DND-41 (cell line): ENCODE data around the gene FCGBP.
A peak's percentile ranks its signal among the peaks of the same experiment; 100 is the strongest.

Source experiments
- ATAC-seq: fragments of 200-7000 bp; cut with Tn5 transposase; 3 replicates; pipeline ENCODE4 v1.9.1; 2021; ENCODE audit warnings: low read depth; ENCODE audit not compliant: insufficient read depth
- DNase-seq: peaks from one replicate; pipeline ENCODE4 v3.0.0-alpha.2; 2020
- H2AFZ ChIP-seq: 2 replicates; pipeline ENCODE4 v1.6.0; 2012; ENCODE audit warnings: low read depth, low read length
- H3K27ac ChIP-seq: 2 replicates; pipeline ENCODE4 v1.5.1; 2012; ENCODE audit warnings: low read length, inconsistent platforms
- H3K27me3 ChIP-seq: fragments of 200-600 bp; sonication (generic); 2 replicates; pipeline ENCODE4 v1.6.0; 2012; ENCODE audit warnings: low read length, mild to moderate bottlenecking, inconsistent platforms; ENCODE audit not compliant: insufficient read depth, poor library complexity
- H3K36me3 ChIP-seq: 2 replicates; pipeline ENCODE4 v1.5.1; 2012; ENCODE audit warnings: low read length, inconsistent platforms; ENCODE audit not compliant: insufficient read depth
- H3K4me1 ChIP-seq: 2 replicates; pipeline ENCODE4 v1.5.1; 2012; ENCODE audit warnings: mild to moderate bottlenecking, low read length; ENCODE audit not compliant: insufficient read depth
- H3K4me2 ChIP-seq: 2 replicates; pipeline ENCODE4 v1.6.0; 2012; ENCODE audit warnings: mild to moderate bottlenecking, moderate library complexity, low read length, inconsistent platforms; ENCODE audit not compliant: insufficient read depth
- H3K4me3 ChIP-seq, 2 experiments: fragments of 200-600 bp in 1 of 2; shearing (Covaris generic) in 1 of 2; 2 replicates each; pipeline ENCODE4 v1.5.1; 2012 to 2016; ENCODE audit warnings: inconsistent platforms in 2 of 2, low read length in 2 of 2, mild to moderate bottlenecking in 2 of 2, low read depth in 1 of 2, moderate library complexity in 1 of 2
- H3K79me2 ChIP-seq: 2 replicates; pipeline ENCODE4 v1.6.0; 2012; ENCODE audit warnings: low read length, inconsistent platforms; ENCODE audit not compliant: insufficient read depth
- H3K9ac ChIP-seq: 2 replicates; pipeline ENCODE4 v1.6.0; 2012; ENCODE audit warnings: low read depth, mild to moderate bottlenecking, inconsistent platforms, low read length, moderate library complexity
- H3K9me3 ChIP-seq: 2 replicates; pipeline ENCODE4 v1.5.1; 2012; ENCODE audit warnings: low read length, moderate library complexity, mild to moderate bottlenecking, inconsistent platforms; ENCODE audit not compliant: insufficient read depth, severe bottlenecking
- H4K20me1 ChIP-seq: 2 replicates; pipeline ENCODE4 v1.6.0; 2012; ENCODE audit warnings: low read length; ENCODE audit not compliant: insufficient read depth
- CTCF ChIP-seq: IDR thresholded peaks from 2 replicates; pipeline ENCODE4 v1.5.1; 2012; ENCODE audit warnings: borderline replicate concordance, low read length, moderate library complexity, mild to moderate bottlenecking; ENCODE audit not compliant: poor library complexity, severe bottlenecking; ENCODE audit errors: extremely low read depth
- EZH2 ChIP-seq: IDR thresholded peaks from 3 replicates; pipeline ENCODE4 v1.6.1; 2012; ENCODE audit warnings: borderline replicate concordance, low read depth, mild to moderate bottlenecking, moderate library complexity, low read length, inconsistent platforms; ENCODE audit not compliant: severe bottlenecking

FCGBP gene

GRCh38 chr19:39951065-39951650, 16.7 kb upstream of the FCGBP start:
- ATAC-seq, result no peak
- H3K4me2 ChIP-seq, result no peak overlapping the region
- peak overlapping the region; percentile 82 for H3K27ac ChIP-seq
- peaks cover 43% of the 10 kb centered on the region for H3K4me1 ChIP-seq
- no peaks in the 10 kb centered on the region for H4K20me1 ChIP-seq
- no peaks in the 10 kb centered on the region for H3K79me2 ChIP-seq
- no peak overlapping the region for H3K9ac ChIP-seq
- H3K36me3 ChIP-seq, result no peaks in the 10 kb centered on the region
- no peaks in the 10 kb centered on the region for H3K9me3 ChIP-seq
- peak; percentile 1 for DNase-seq
- TF ChIP-seq CTCF, result no peak
- no peak for TF ChIP-seq EZH2
- H3K4me3 ChIP-seq, result no peak overlapping the region
- no peak overlapping the region for H2AFZ ChIP-seq
- H3K27me3 ChIP-seq, result no peaks in the 10 kb centered on the region

- Histone ChIP-seq H3K9me3 (no peaks in the 10 kb centered on the region), H3K79me2 (no peaks in the 10 kb centered on the region), H2AFZ (no peak overlapping the region), H3K27ac (no peak overlapping the region), H3K4me1 (peaks cover 46% of the 10 kb centered on the region), H3K36me3 (no peaks in the 10 kb centered on the region), H3K9ac (no peak overlapping the region), H3K4me2 (no peak overlapping the region), H3K4me3 (no peak overlapping the region), H3K27me3 (no peaks in the 10 kb centered on the region), H4K20me1 (no peaks in the 10 kb centered on the region)
- TF ChIP-seq EZH2, result no peak
- no peak for ATAC-seq
- DNase-seq, result no peak
These were observed 14.8 kb upstream of the FCGBP start for GRCh38 chr19:39949026-39949747.

- H3K27ac ChIP-seq, result no peak overlapping the region
- no peaks in the 10 kb centered on the region for H3K27me3 ChIP-seq
- no peak overlapping the region for H2AFZ ChIP-seq
- ATAC-seq (no peak), DNase-seq (no peak)
- H3K36me3 ChIP-seq, result no peaks in the 10 kb centered on the region
- no peak overlapping the region for H3K4me3 ChIP-seq
- H3K4me1 ChIP-seq, result peaks cover 46% of the 10 kb centered on the region
- H4K20me1 ChIP-seq, result no peaks in the 10 kb centered on the region
- no peak overlapping the region for H3K9ac ChIP-seq
- H3K4me2 ChIP-seq, result no peak overlapping the region
- no peak for TF ChIP-seq EZH2
- TF ChIP-seq CTCF, result no peak
- H3K9me3 ChIP-seq, result no peaks in the 10 kb centered on the region
- no peaks in the 10 kb centered on the region for H3K79me2 ChIP-seq
These were observed 12.1 kb upstream of the FCGBP start for GRCh38 chr19:39946532-39946931.

GRCh38 chr19:39943586-39943985, 9.2 kb upstream of the FCGBP start:
- H3K4me3 ChIP-seq, result peak overlapping the region in 1 of 2 experiments; percentile 33; a peak in 2 of 4 replicates
- peak overlapping the region; percentile 48 for H3K9ac ChIP-seq
- H3K4me1 ChIP-seq, result peaks cover 60% of the 10 kb centered on the region
- no peak for ATAC-seq
- no peaks in the 10 kb centered on the region for H4K20me1 ChIP-seq
- no peaks in the 10 kb centered on the region for H3K27me3 ChIP-seq
- TF ChIP-seq CTCF, result no peak
- TF ChIP-seq EZH2, result no peak
- no peaks in the 10 kb centered on the region for H3K36me3 ChIP-seq
- no peaks in the 10 kb centered on the region for H3K9me3 ChIP-seq
- no peaks in the 10 kb centered on the region for H3K79me2 ChIP-seq
- no peak overlapping the region for H2AFZ ChIP-seq
- H3K27ac ChIP-seq, result peak overlapping the region; percentile 93
- DNase-seq, result no peak
- H3K4me2 ChIP-seq, result peak overlapping the region; percentile 52
